Stomach (tissue), 4 donors: Measurements from ENCODE around the gene SULT2B1.

ENCODE experiments used
- EP300 ChIP-seq: sonication (generic); formaldehyde crosslinking; IDR thresholded peaks from one replicate; pipeline ENCODE4 v1.6.1; 2017; ENCODE audit warnings: antibody characterized with exemption
- POLR2A ChIP-seq, 4 donors: fragments of 450-650 bp; IDR thresholded peaks; one replicate each; pipeline ENCODE4 v1.6.1; 2016; ENCODE audit warnings: antibody characterized with exemption in 4 of 4, control low read depth in 2 of 4, mild to moderate bottlenecking in 1 of 4, moderate library complexity in 1 of 4
- POLR2AphosphoS5 ChIP-seq, 3 donors: sonication (generic); formaldehyde crosslinking; IDR thresholded peaks; one replicate each; pipeline ENCODE4 v1.6.1; 2016; ENCODE audit warnings: antibody characterized with exemption in 3 of 3
- TF ChIP-seq, protein P1 (sequence below), 7 experiments: fragments of 450-650 bp in 4 of 7; fragments of 200-600 bp in 3 of 7; sonication (generic) in 3 of 7; IDR thresholded peaks; one replicate each; pipeline ENCODE4 v1.5.1; 2016 to 2019; ENCODE audit warnings: antibody characterized with exemption in 7 of 7, control low read depth in 2 of 7, mild to moderate bottlenecking in 1 of 7

DNA sequence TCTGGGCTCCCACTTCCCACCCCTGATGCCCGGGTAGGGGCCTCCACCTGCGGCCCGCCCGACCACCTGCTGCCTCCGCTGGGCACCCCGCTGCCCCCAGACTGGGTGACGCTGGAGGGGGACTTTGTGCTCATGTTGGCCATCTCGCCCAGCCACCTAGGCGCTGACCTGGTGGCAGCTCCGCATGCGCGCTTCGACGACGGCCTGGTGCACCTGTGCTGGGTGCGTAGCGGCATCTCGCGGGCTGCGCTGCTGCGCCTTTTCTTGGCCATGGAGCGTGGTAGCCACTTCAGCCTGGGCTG lies 77.3 kb downstream of the SULT2B1 start:
- TF ChIP-seq, protein P1, sequence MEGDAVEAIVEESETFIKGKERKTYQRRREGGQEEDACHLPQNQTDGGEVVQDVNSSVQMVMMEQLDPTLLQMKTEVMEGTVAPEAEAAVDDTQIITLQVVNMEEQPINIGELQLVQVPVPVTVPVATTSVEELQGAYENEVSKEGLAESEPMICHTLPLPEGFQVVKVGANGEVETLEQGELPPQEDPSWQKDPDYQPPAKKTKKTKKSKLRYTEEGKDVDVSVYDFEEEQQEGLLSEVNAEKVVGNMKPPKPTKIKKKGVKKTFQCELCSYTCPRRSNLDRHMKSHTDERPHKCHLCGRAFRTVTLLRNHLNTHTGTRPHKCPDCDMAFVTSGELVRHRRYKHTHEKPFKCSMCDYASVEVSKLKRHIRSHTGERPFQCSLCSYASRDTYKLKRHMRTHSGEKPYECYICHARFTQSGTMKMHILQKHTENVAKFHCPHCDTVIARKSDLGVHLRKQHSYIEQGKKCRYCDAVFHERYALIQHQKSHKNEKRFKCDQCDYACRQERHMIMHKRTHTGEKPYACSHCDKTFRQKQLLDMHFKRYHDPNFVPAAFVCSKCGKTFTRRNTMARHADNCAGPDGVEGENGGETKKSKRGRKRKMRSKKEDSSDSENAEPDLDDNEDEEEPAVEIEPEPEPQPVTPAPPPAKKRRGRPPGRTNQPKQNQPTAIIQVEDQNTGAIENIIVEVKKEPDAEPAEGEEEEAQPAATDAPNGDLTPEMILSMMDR (IDR thresholded peaks at IDR 0.05): no peak
- TF ChIP-seq POLR2A (IDR thresholded peaks at IDR 0.05) (no peak), EP300 (no peak), POLR2AphosphoS5 (IDR thresholded peaks at IDR 0.05) (no peak)
